GM21515 (cell line): Measurements from ENCODE around the gene RXFP2.

Experiments used
- ATAC-seq: cut with Tn5 transposase; IDR thresholded peaks from one replicate; pipeline ENCODE4 v1.9.1; 2021; ENCODE audit not compliant: unreplicated experiment

Gene RXFP2

GRCh38 chr13:31739226-31739625 is at the start of gene RXFP2:
RXFP2 (plus strand) TSS chr13:31739526; CDS start chr13:31739613, 87 bp downstream.
- no peak for ATAC-seq

- ATAC-seq: no peak
These were observed 42.0 kb upstream of the RXFP2 start for GRCh38 chr13:31697290-31697689.

- ATAC-seq: no peak
These were observed 39.7 kb upstream of the RXFP2 start for GRCh38 chr13:31699650-31700049.

- no peak for ATAC-seq
These were observed 35.5 kb upstream of the RXFP2 start for GRCh38 chr13:31703780-31704179.

GRCh38 chr13:31706105-31706504 is 33.2 kb upstream of the RXFP2 start:
- ATAC-seq: no peak

- ATAC-seq: no peak
These were observed 21.7 kb upstream of the RXFP2 start for GRCh38 chr13:31717583-31717982.

- no peak for ATAC-seq
These were observed 20.1 kb upstream of the RXFP2 start for GRCh38 chr13:31719214-31719613.

- ATAC-seq: no peak
These were observed 16.7 kb upstream of the RXFP2 start for GRCh38 chr13:31722673-31723072.

- ATAC-seq: no peak
These were observed 13.5 kb upstream of the RXFP2 start for GRCh38 chr13:31725841-31726240.

- ATAC-seq: no peak
These were observed 7.4 kb upstream of the RXFP2 start for GRCh38 chr13:31731921-31732320.

GRCh38 chr13:31733066-31733465 is 6.3 kb upstream of the RXFP2 start:
- ATAC-seq: no peak

GRCh38 chr13:31733647-31734046 is 5.7 kb upstream of the RXFP2 start:
- no peak for ATAC-seq

GRCh38 chr13:31742097-31742734 is 2.9 kb downstream of the RXFP2 start:
- peak; percentile 88 for ATAC-seq

- ATAC-seq: no peak
These were observed 8.0 kb downstream of the RXFP2 start for GRCh38 chr13:31747291-31747690.

GRCh38 chr13:31747966-31748365 is 8.6 kb downstream of the RXFP2 start:
- no peak for ATAC-seq

GRCh38 chr13:31749929-31750328 is 10.6 kb downstream of the RXFP2 start:
- ATAC-seq: no peak

GRCh38 chr13:31755211-31755610 is 15.9 kb downstream of the RXFP2 start:
- no peak for ATAC-seq

- ATAC-seq: no peak
These were observed 16.5 kb downstream of the RXFP2 start for GRCh38 chr13:31755803-31756212.

GRCh38 chr13:31756346-31756745 is 17.0 kb downstream of the RXFP2 start:
- no peak for ATAC-seq

- ATAC-seq: no peak
These were observed 22.6 kb downstream of the RXFP2 start for GRCh38 chr13:31761951-31762350.

GRCh38 chr13:31764556-31764955 is 25.2 kb downstream of the RXFP2 start:
- no peak for ATAC-seq

GRCh38 chr13:31765138-31765785 is 25.9 kb downstream of the RXFP2 start:
- ATAC-seq: no peak
